Measurements from ENCODE around the gene SAT1. TPM values are rescaled to one million over a fixed set of nuclear protein-coding genes. Genes with fewer than 3 reads are reported as not detected.

Gene SAT1
- total and polyA plus RNA-seq, 10 of the 15 experiments (the other 5 are each of a cell fraction or from before 2014, with no cell fraction given): 42.2 to 234 (median 60.4) TPM

DNA sequence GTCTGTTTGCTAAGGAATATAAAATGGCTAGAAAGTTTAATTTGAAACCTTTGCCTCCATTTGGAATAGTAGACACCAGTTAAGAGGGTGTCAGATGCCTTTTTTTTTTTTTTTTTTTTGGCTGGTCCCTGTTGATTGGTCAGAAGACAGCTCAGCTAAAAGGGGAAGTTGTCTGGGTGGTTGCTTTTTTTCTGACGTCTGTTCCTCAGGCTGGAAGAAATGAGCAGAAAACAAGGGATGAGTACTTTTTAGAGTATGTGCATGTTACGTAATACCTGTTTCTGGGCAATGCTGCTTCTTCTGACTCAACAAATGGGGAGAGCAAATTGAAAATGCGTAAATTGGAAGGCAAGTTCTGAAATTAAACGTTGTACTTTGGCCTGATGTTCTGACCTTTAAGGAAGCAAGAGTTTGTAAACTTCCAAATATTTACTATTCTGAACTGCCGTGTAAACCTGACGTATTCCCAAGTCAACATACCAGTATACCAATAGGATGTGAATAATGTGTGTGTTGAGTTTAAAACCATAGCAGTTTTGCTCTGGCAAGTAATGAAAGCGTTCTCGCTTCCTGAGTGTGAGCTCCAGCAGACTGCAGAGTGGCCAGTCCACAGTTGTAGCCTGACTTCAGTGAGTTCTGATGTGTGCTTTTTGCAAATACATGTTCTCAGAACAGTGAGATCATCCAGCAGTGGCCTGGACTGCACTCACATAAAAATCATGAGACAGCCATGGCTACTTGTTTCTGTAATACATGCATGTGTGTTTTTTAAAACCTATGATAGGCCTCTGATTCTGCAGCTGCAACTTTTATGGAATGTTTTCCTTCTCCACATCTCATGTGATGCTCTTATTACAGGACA is 1.7 kb downstream of the SAT1 start:
- peak overlapping the region; percentile 45 for H3K4me2 ChIP-seq (ENCODE audit: control insufficient read depth, insufficient read depth)
- no peaks in the 10 kb centered on the region; the same call in 2 of the 3 replicates for H3K9me3 ChIP-seq (replicated peaks; ENCODE audit: control insufficient read depth, insufficient read depth, low read length)
- no peak overlapping the region for H3K9ac ChIP-seq (ENCODE audit: control insufficient read depth, insufficient read depth, low read length)
- H3K79me2 ChIP-seq (ENCODE audit: control insufficient read depth, insufficient read depth, low read length): peaks cover 9% of the 10 kb centered on the region
- no TSS peak for BruUV-seq (replicated peaks)
- no peaks in the 10 kb centered on the region for H3K4me1 ChIP-seq (ENCODE audit: control insufficient read depth, insufficient read depth, low read length)
- FAIRE-seq: no peak
- H4K20me1 ChIP-seq (ENCODE audit: control insufficient read depth, insufficient read depth): no peaks in the 10 kb centered on the region
- H2AFZ ChIP-seq (ENCODE audit: control insufficient read depth, low read depth, low read length): no peak overlapping the region
- intact Hi-C loops (cut with micrococcal nuclease; ENCODE audit: unreplicated experiment): loop anchor here (10.0 kb wide), 1 partner anchor 270 kb away; the partner anchor contains the start of gene EIF2S3
- POLR2A ChIA-PET: interaction anchor here (0.6 to 3.3 kb wide), 9 partner anchors 8 to 377 kb away, joined by 3 to 26 read pairs (median 4); partner anchors contain the start of gene ACOT9
- DNase-seq (ENCODE audit: low read depth, low spot score): no peak
- no peak overlapping the region for H3K27ac ChIP-seq (ENCODE audit: control insufficient read depth, insufficient read depth)
- H3K27me3 ChIP-seq (replicated peaks in 1 of 2; ENCODE audit: control insufficient read depth in 2 of 2, insufficient read depth in 2 of 2, low read length in 1 of 2): no peaks in the 10 kb centered on the region
- no peaks in the 10 kb centered on the region for H3K36me3 ChIP-seq (ENCODE audit: control insufficient read depth in 2 of 2, insufficient read depth in 2 of 2, low read length in 1 of 2)
- CTCF ChIA-PET: interaction anchor here (2.5 to 5.7 kb wide), 2 partner anchors 11 to 117 kb away, joined by 14 to 123 read pairs; no protein-coding TSS in a partner anchor
- in situ Hi-C loops (cut with MboI): loop anchor here (5.0 kb wide), 1 partner anchor 118 kb away; no protein-coding TSS in a partner anchor
- peak overlapping the region; percentile 68 for H3K4me3 ChIP-seq
- peak; percentile 7 for ATAC-seq
- RAD21 ChIA-PET (ENCODE audit: unreplicated experiment): interaction anchor here (0.7 to 5.7 kb wide), 4 partner anchors 29 to 269 kb away, joined by 3 to 96 read pairs (median 13); partner anchors contain the start of gene EIF2S3
- WGBS (ENCODE audit: insufficient coverage, insufficient replicate concordance, low lambda C conversion rate, missing lambda C conversion rate): 54% methylated on average over 8 of the region's 8 CpGs
- SMC1A ChIA-PET (ENCODE audit: uncharacterized antibody, unreplicated experiment): interaction anchor here (0.6 to 6.8 kb wide), 4 partner anchors 82 to 237 kb away, joined by 3 to 82 read pairs (median 4); no protein-coding TSS in a partner anchor
- TF ChIP-seq CBX5 (IDR thresholded peaks at IDR 0.05; ENCODE audit: low read depth) (no peak), ZNF217 (IDR thresholded peaks at IDR 0.05) (no peak), MTA3 (IDR thresholded peaks at IDR 0.05; ENCODE audit: borderline replicate concordance, low read length) (no peak), KLF5 (IDR thresholded peaks at IDR 0.05; ENCODE audit: partially characterized antibody) (no peak), POLR2AphosphoS5 (IDR thresholded peaks at IDR 0.05; ENCODE audit: low read length) (peak; percentile 85), NFYA (IDR thresholded peaks at IDR 0.05; ENCODE audit: borderline replicate concordance, low read depth, low read length) (no peak), WRNIP1 (IDR thresholded peaks at IDR 0.05; ENCODE audit: borderline replicate concordance, low read depth, low read length) (no peak), ZSCAN29 (IDR thresholded peaks at IDR 0.05) (no peak), YBX1 (IDR thresholded peaks at IDR 0.05) (no peak), PBX3 (IDR thresholded peaks at IDR 0.05; ENCODE audit: insufficient replicate concordance, low read depth, low read length) (no peak), PML (IDR thresholded peaks at IDR 0.05; ENCODE audit: low read length) (no peak), NR2C1 (IDR thresholded peaks at IDR 0.05) (no peak), CBFB (IDR thresholded peaks at IDR 0.05; ENCODE audit: low read depth) (no peak), ASH2L (IDR thresholded peaks at IDR 0.05; ENCODE audit: borderline replicate concordance, low read depth) (no peak), NFIC (IDR thresholded peaks at IDR 0.05; ENCODE audit: low read depth, low read length) (no peak), MLLT1 (IDR thresholded peaks at IDR 0.05) (0 out of 2 replicates have a peak, but pooled peaks have one; percentile 9), BCL11A (IDR thresholded peaks at IDR 0.05; ENCODE audit: low read depth, low read length) (no peak), RUNX3 (IDR thresholded peaks at IDR 0.05; ENCODE audit: low read length) (no peak), IRF5 (IDR thresholded peaks at IDR 0.05; ENCODE audit: borderline replicate concordance) (no peak)
- TF ChIP-seq, protein P1, sequence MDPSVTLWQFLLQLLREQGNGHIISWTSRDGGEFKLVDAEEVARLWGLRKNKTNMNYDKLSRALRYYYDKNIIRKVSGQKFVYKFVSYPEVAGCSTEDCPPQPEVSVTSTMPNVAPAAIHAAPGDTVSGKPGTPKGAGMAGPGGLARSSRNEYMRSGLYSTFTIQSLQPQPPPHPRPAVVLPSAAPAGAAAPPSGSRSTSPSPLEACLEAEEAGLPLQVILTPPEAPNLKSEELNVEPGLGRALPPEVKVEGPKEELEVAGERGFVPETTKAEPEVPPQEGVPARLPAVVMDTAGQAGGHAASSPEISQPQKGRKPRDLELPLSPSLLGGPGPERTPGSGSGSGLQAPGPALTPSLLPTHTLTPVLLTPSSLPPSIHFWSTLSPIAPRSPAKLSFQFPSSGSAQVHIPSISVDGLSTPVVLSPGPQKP (IDR thresholded peaks at IDR 0.05; ENCODE audit: low read depth, low read length): no peak
